PFSK-1 (cell line): ENCODE measurements around the gene TTC28.

ENCODE experiments used
- FOXP2 ChIP-seq: optimal IDR thresholded peaks from 2 replicates; pipeline ENCODE3; 2011; ENCODE audit warnings: borderline replicate concordance, control low read depth, inconsistent platforms; ENCODE audit not compliant: insufficient read depth; ENCODE audit errors: extremely low read length, extremely low read depth
- POLR2AphosphoS5 ChIP-seq: IDR thresholded peaks from 2 replicates; pipeline ENCODE4 v1.6.1; 2012; ENCODE audit warnings: low read depth, mild to moderate bottlenecking, control low read depth, low read length, moderate library complexity
- REST ChIP-seq, 2 experiments: IDR thresholded peaks; 2 replicates each; pipeline versions ENCODE4 v1.6.1 to v1.8.0; 2011 to 2012; ENCODE audit warnings: low read depth in 2 of 2, low read length in 2 of 2, control low read depth in 1 of 2, inconsistent platforms in 1 of 2, mild to moderate bottlenecking in 1 of 2, moderate library complexity in 1 of 2; ENCODE audit not compliant: insufficient read depth in 1 of 2
- SIN3A ChIP-seq: IDR thresholded peaks from 2 replicates; pipeline ENCODE4 v1.6.1; 2012; ENCODE audit warnings: mild to moderate bottlenecking, low read length, moderate library complexity, borderline replicate concordance; ENCODE audit not compliant: insufficient read depth
- TAF1 ChIP-seq: IDR thresholded peaks from 2 replicates; pipeline ENCODE4 v1.6.1; 2012; ENCODE audit warnings: low read length, control low read depth, borderline replicate concordance; ENCODE audit not compliant: insufficient read depth

TTC28 gene

GRCh38 chr22:28365371-28365770 lies 314.3 kb downstream of the TTC28 start:
- no peak for TF ChIP-seq SIN3A
- TF ChIP-seq FOXP2, result no peak
- TF ChIP-seq REST (IDR thresholded peaks at IDR 0.05; ENCODE audit: insufficient read depth in 1 of 2, low read depth in 2 of 2, low read length in 2 of 2), result no peak
- TF ChIP-seq POLR2AphosphoS5, result no peak
- no peak for TF ChIP-seq TAF1

GRCh38 chr22:28360939-28361338 lies 318.7 kb downstream of the TTC28 start:
- TF ChIP-seq FOXP2 (no peak), TAF1 (no peak), POLR2AphosphoS5 (no peak), SIN3A (no peak), REST (IDR thresholded peaks at IDR 0.05; ENCODE audit: insufficient read depth in 1 of 2, low read depth in 2 of 2, low read length in 2 of 2) (no peak)

- no peak for TF ChIP-seq REST (IDR thresholded peaks at IDR 0.05; ENCODE audit: insufficient read depth in 1 of 2, low read depth in 2 of 2, low read length in 2 of 2)
- TF ChIP-seq POLR2AphosphoS5, result no peak
- no peak for TF ChIP-seq TAF1
- TF ChIP-seq FOXP2, result no peak
- no peak for TF ChIP-seq SIN3A
Measured at GRCh38 chr22:28358312-28358711, 321.3 kb downstream of the TTC28 start.

- TF ChIP-seq POLR2AphosphoS5 (no peak), REST (IDR thresholded peaks at IDR 0.05; ENCODE audit: insufficient read depth in 1 of 2, low read depth in 2 of 2, low read length in 2 of 2) (no peak)
Measured at GRCh38 chr22:28357193-28357592, 322.4 kb downstream of the TTC28 start.

GRCh38 chr22:28351476-28351875 lies 328.2 kb downstream of the TTC28 start:
- TF ChIP-seq REST (IDR thresholded peaks at IDR 0.05; ENCODE audit: insufficient read depth in 1 of 2, low read depth in 2 of 2, low read length in 2 of 2), result no peak
- TF ChIP-seq FOXP2, result no peak
- no peak for TF ChIP-seq SIN3A
- no peak for TF ChIP-seq TAF1
- no peak for TF ChIP-seq POLR2AphosphoS5
